Pons (tissue), 1 donor: ENCODE results near the gene DCAF8L2.
"Not testable (repeated sequence)": the region's sequence is repeated elsewhere in the genome, so short reads cannot be mapped to it uniquely, and the experiment has no call there.

Source experiments
- DNase-seq: peaks from one replicate; pipeline ENCODE4 v3.0.0-alpha.2; 2016; ENCODE audit warnings: low spot score

Gene DCAF8L2

DNA sequence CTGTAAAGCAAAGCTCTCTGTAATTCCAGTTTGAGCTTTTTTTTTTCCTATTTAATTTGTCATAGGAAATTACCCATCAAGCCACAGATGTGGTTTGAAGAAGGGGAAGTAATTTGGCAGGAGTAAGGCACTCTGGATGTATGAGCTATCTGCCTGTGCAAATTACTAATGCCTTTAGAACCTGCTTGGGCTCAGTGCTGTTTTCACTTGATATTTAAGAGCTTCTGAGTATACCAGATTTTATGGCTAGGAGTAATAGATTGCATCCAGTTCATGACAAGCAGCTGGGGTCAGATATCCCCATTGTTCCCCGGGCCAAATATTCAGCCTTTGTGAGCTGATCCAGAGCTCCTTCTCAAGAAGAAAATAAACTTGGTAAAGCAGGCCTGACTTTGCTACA lies 89.1 kb downstream of the DCAF8L2 start:
- DNase-seq = peak; percentile 0

DNA sequence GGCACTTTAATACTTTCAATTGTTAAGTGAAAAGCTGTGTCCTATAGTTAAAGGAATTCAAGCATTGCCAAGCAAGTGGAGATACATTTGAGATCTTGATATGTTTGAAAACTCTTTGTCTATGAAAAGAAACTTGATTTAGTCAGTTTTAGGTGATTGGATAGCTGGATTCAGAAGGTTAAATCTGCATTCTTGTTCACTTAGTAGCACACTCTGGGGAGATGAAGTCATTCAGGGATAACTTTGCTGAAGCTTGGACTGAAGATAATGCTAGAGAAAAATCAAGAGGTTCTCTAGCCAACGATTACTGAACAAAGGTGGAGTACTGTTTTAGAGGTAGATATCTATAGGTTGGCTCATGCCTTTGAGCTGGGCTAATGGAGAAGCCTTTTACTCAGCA lies 90.6 kb downstream of the DCAF8L2 start:
- no peak for DNase-seq

DNA sequence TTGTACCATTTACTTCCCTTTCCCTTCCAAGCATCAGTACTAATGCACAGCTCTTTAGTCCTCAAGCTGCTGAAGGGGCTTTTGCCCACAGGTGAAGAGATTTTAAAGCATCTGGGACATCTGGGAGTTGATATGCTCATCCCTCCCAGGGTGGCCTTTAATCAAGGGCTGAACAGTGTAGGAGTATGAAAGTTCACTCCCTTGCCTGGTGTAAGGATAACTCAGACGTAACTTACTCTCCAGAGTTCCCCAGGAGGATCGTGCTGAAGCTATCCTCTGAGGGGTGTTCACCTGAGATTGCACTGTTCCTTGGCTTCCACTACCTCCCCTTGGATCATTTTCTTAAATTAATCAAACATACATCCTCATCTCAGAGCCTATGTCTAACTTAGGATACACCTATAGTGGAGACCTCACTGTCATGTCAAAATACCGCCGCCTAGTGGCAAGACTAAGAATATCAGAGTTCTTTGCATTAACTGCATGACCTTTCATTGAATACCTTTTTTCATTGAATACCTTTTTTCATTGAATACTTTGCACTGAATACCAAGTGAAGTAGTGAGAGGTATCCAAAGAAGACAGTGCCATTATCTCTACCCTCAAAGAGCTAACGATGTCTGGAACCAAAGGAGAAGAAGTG lies 93.5 kb downstream of the DCAF8L2 start:
- DNase-seq = peak; percentile 3

DNA sequence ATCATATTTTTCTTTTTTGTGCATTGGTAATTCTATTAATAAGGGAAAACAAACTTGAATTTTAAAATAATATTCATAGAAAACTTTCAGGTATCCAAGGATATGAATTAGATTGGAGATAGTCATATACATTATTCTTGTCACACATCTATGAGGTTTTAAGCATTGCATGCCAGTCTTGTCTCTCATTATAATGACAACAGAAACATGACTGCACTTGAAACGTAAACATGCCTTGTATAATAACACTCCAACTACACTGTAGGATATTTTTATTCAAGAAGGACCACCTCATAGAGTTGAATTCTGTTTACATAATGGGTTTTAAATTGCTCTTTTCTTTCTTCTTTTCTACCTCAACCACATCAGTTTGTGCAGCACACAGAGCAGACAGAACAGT lies 104.5 kb downstream of the DCAF8L2 start:
- DNase-seq = no peak

DNA sequence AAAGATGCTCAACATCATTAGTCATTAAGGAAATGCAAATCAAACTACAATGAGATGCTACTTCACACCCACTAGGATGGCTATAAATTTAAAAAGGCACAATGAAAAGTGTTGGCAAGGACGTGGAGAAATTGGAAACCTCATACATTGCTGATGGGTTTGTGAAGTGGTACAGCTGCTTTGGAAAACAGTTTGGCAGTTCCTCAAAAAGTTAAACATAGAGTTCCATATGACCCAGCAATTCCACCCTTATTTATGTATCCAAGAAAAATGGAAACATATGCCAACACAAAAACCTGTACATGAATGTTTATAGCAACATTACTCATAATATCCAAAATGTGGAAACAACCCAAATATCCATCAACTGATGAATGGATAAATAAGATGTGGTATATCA lies 116.4 kb downstream of the DCAF8L2 start:
- DNase-seq = no peak

DNA sequence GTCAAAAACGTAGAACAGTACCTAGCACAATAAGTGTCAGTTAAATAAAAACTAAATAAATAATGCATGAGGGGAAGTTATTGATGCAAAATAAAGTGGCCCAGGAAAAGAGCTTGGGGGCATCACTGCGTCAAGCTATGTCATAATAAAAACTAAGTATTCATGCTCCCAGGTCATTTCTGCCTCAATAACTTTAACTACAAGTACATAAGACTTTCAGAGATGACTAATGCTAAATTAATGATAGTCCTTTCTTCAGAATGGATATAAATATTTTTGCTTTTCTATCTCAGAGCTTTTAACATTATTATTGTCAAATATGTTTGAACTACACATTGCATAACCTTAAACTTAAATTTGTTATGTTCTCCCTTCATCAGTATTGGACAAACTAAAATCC lies 125.5 kb downstream of the DCAF8L2 start:
- DNase-seq = no peak

DNA sequence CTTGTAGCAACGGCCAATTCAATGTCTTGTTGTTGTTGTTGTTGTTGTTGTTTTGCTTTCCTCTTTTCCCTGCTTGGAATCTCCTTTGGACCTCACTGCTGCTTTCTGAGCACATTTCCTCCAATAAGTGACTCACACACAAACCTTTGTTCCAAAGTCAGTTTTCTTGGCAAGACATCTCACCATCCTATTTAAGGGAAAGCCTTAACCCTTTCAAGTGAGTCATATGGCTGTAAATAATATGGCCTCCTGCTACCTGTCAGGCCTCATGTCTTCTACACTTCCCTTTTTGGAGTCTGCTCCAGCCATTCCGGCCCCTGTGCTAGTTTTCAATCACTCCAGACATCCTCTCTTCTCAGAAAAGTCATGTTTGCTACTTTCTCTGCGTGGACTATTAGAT lies 138.1 kb downstream of the DCAF8L2 start:
- DNase-seq = no peak

DNA sequence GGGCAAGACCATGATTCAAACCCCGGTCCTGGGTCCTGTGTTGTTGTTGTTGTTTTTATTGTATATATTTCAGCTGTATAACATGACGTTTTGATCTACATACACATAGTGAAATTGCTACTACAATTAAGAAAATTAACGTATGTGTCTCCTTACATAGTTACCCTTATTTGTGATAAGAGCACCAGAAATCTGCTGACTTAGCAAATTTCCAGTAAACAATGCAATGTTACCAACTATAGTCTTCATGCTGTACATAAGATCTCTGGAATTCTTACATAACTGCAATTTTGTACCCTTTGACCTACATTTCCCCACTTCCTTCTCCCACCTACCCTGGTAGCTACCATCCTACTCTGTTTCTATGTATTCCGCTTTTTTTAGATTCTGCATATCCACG lies 141.8 kb downstream of the DCAF8L2 start:
- DNase-seq = no peak

DNA sequence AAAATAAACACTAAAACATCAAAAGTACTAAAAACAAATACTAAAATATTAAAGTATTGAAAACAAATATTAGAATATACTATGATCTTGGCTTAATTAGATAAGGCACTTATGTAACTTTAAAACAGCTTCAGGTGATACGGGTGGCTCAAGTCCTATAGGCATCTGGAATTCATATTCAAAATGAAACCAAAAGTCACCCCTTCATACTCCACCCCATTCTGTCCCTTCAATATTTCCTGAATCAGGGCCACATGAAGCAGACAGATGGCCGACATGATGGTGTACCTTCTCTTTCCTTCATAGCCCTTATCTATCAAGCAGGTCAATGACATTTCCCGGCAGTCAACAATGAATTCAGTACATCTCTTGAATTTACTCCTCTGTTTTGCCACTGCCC lies 145.8 kb downstream of the DCAF8L2 start:
- DNase-seq = no peak

DNA sequence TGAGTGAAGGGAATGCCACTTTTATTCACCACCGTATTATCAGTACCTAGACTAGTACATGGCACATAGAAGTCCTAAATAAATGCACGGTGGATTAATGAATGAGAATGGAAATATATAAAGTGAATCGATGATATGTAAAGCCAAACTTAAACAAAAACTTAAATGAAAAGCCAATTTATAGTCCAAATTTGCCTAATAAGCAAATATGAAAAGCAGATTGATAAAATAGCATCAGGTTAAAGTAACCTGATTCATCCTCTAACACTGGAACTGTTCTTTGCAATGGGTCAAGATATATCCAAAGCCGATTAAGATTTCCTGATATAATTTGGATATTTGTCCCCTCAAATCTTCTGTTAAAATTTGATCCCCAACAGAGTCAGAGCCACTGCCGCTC lies 150.8 kb downstream of the DCAF8L2 start:
- DNase-seq = no peak

DNA sequence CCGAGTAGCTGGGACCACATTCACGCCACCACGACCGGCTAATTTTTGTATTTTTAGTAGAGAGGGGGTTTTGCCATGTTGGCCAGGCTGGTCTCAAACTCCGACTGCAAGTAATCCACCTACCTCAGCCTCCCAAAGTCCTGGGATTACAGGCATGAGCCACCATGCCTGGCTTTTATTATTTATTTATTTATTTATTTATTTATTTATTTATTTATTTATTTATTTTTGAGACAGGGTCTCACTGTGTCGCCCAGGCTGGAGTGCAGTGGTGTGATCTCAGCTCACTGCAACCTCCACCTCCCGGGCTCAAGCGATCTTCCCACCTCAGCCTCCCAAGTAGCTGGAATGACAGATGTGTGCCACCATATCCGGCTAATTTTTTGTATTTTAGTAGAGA lies 153.4 kb downstream of the DCAF8L2 start:
- DNase-seq = not testable (repeated sequence)

DNA sequence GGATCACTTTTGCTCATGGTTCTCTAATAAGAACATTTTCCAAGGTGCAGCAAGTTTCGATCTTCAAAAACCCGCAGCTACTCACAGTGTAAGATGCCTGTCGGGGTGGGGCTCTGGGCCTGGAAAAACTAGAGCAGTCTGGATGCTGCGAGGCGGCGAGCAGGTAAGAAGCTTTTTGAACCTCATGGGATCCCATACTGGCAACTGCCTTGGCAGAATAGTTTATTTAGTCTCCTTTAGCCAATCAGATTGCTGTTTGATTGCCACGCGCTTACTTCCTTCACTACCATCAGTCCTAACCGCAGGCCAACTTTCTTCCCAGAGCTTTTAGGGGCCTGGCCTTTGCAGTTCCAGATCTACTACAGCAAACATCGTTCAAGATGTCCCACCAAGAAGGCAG lies 156.4 kb downstream of the DCAF8L2 start:
- DNase-seq = no peak

DNA sequence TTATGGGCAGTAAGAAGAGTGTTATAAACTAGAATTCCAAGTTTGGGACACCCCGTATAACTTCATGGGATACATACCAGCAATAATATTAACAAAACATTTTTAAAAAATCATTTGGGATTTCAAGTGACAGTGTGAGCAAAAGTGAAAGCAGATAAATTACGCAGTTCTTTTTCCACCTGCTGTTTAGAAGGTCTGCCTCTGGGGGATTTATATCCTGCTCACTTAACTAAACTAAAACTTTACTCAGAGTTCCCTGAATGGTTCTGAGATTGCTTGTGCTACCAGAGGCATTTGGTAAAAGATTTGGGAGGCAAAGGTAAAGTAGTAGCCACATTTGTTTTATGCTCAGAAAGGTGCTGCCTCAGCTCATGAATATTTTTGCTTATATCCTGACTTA lies 160.2 kb downstream of the DCAF8L2 start:
- not testable (repeated sequence) for DNase-seq

DNA sequence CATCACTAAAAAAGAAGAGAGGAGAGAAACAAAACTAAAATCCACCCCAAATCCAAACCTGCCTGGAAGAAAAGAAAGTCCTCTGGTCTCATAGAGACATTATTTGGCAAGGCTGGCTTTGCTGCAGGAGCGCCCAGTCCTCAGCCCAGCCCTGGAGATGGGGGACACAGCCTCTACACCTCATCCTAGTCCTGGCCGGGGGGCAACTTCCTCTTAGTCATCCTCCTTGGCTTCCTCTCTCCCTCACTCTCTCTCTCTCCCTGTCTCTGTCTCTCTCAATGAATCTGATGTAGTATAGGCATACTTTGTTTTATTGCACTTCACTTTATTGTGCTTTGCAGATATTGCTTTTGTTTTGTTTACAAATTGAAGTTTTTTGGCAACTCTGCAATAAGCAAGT lies 161.8 kb downstream of the DCAF8L2 start:
- DNase-seq = no peak

DNA sequence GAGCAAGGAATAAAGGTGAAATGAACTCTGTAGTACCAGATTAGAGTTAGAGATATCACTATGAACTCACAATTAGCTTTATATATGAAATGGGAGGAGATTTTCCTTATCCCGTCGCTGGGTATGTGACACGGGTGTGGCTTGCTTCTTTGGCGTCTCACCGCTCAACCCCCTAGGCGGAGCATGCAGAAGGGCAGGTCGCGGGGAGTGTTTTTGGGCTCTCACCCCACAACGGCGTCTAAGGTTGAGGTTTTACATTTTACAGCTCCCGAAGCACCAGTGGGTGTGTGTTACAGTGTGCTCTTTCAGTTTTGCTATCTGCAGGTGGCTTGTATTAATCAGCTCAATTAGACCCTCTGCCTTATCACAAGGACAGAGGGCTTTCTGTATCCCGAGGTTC lies 175.6 kb downstream of the DCAF8L2 start:
- DNase-seq = no peak

DNA sequence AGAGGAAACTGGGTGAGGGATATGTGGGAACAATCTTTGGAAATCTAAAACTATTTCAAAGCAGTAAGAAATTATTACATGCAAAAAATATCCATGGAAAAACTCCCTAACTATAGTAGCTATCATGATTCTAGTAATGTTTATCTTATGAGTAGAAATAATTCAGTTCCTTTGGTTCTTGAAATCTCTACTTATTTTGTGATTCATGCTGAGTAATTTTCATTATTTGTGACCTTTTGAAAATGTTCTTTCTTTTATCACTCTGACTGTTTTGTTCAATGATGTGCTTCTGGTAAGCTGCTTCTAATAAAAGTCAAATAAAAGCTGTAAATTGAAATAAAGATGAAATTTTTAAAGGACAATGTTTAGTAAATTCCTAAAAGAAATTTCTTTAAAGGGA lies 177.2 kb downstream of the DCAF8L2 start:
- DNase-seq = no peak

DNA sequence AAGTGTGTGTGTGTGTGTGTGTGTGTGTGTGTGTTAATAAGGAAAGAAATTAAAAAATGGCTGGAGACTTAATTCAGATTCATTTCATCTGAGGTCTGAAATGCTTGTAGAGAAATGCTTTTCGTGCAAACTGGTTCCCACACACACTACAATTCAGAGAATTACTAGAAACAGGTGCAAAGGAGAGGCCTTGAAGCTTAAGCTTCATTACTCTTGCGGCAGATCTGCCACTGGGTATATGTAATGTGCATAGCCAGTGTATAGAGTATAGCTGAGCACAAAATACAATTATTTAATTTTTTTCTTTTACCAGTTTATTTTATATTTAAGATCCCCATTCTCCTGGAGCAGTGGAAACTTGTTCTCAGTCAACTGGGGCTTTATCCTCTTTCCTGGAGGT lies 185.8 kb downstream of the DCAF8L2 start:
- DNase-seq = no peak

DNA sequence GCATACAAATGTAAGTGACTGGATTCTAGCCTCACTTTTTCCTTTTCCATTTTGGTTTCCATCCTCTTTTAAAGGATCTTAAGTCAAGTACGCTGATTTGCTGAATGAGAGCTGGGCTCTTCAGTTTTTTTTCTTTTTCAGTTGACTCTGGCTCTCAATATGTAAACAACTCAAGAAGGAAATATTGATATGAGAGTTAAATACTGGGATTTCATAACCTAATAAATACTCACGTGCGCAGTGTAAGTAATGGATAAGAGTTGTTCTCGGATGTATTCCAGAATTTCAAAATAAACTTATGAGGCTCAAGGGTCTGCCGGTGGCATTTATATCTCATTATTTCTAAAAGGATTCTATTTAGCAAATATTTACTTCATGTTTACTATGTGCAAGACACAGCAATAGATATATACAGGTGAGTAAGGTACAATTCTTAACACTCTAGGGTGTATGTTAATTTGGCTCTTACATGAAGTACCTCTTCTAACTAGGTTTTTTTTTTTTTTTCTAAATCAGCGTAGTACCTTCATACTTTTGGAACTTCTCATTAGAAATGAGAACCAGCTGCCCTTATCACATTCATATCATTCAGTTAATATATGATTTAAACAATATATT lies 206.6 kb downstream of the DCAF8L2 start:
- no peak for DNase-seq

DNA sequence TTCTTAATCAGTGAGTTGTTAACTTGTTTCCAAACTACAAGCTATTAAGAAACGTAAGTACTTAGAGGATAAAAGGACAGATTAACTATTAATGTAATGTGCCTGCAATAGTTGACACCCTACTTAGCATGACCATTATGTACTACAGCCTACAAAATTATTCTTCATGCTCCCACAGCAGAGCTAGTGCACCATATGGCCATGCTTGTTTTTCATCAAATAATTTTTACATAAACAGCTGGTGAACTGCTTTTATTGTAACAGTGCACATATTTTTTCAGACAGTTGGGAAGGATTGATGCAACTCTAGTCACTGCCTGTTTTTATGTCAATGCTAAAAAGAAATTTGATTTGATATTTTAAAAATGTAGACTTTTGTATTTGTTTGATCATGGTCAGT lies 207.4 kb downstream of the DCAF8L2 start:
- no peak for DNase-seq
